ENCODE results near the gene RIC8A.
A peak's percentile ranks its signal among the peaks of the same experiment; 100 is the strongest.

RIC8A gene

DNA sequence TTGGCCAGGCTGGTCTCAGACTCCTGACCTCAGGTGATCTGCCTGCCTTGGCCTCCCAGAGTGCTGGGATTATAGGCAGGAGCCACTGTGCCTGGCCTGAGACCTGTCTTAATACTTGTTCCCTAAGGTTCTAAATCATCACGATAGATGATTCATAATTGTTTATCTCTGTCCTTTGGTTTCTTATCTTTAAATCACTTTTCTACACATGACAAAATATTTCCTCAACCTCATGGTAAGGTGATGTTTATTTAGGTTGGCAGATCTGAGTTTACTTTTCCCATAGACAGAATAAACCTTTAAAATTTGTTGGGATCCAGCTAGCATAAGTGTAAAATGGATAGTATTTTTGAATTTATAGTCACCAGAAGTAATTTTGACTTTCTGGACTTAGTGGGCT, 32.8 kb downstream of the RIC8A start:
- TF ChIP-seq, protein P1, sequence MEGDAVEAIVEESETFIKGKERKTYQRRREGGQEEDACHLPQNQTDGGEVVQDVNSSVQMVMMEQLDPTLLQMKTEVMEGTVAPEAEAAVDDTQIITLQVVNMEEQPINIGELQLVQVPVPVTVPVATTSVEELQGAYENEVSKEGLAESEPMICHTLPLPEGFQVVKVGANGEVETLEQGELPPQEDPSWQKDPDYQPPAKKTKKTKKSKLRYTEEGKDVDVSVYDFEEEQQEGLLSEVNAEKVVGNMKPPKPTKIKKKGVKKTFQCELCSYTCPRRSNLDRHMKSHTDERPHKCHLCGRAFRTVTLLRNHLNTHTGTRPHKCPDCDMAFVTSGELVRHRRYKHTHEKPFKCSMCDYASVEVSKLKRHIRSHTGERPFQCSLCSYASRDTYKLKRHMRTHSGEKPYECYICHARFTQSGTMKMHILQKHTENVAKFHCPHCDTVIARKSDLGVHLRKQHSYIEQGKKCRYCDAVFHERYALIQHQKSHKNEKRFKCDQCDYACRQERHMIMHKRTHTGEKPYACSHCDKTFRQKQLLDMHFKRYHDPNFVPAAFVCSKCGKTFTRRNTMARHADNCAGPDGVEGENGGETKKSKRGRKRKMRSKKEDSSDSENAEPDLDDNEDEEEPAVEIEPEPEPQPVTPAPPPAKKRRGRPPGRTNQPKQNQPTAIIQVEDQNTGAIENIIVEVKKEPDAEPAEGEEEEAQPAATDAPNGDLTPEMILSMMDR (IDR thresholded peaks at IDR 0.05; ENCODE audit: insufficient read depth, low read depth, low read length, missing control alignments), result no peak
- DNase-seq (ENCODE audit: low read depth), result no peak
- H3K4me3 ChIP-seq (ENCODE audit: low read depth, low read length), result no peak overlapping the region

DNA sequence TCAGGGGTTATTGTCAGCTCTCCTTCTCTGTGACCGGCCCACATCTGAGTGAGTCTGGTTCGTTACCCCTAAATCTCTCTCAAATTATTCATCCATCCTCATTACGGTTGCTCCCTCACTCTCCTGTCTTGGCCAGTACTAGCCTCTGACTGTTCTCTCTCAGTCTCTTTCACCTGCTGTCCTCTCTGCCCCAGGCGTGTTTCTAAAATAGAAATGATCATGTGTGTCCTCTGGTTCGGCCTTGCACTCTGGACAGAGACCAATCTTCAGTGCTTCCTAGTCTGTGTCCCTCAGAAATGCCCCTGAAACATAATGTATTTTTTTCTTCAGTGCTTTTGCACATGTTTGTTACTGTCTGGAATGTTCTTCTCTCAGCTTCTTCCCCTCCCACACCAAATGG, 34.1 kb downstream of the RIC8A start:
- no peak for DNase-seq (ENCODE audit: low read depth)
- no peak overlapping the region for H3K4me3 ChIP-seq (ENCODE audit: low read depth, low read length)
- TF ChIP-seq, protein P1 (IDR thresholded peaks at IDR 0.05; ENCODE audit: insufficient read depth, low read depth, low read length, missing control alignments), result no peak

GRCh38 chr11:244376-244775, 36.9 kb downstream of the RIC8A start:
- TF ChIP-seq, protein P1 (IDR thresholded peaks at IDR 0.05; ENCODE audit: insufficient read depth, low read depth, low read length, missing control alignments), result no peak
- DNase-seq (ENCODE audit: low read depth), result no peak
- no peak overlapping the region for H3K4me3 ChIP-seq (ENCODE audit: low read depth, low read length)

- TF ChIP-seq, protein P1 (IDR thresholded peaks at IDR 0.05; ENCODE audit: insufficient read depth, low read depth, low read length, missing control alignments), result no peak
- no peak for DNase-seq (ENCODE audit: low read depth)
- no peak overlapping the region for H3K4me3 ChIP-seq (ENCODE audit: low read depth, low read length)
Observed at GRCh38 chr11:249062-249461, 41.6 kb downstream of the RIC8A start.

- TF ChIP-seq, protein P1 (IDR thresholded peaks at IDR 0.05; ENCODE audit: insufficient read depth, low read depth, low read length, missing control alignments), result no peak
Observed at GRCh38 chr11:250274-250673, 42.8 kb downstream of the RIC8A start.

DNA sequence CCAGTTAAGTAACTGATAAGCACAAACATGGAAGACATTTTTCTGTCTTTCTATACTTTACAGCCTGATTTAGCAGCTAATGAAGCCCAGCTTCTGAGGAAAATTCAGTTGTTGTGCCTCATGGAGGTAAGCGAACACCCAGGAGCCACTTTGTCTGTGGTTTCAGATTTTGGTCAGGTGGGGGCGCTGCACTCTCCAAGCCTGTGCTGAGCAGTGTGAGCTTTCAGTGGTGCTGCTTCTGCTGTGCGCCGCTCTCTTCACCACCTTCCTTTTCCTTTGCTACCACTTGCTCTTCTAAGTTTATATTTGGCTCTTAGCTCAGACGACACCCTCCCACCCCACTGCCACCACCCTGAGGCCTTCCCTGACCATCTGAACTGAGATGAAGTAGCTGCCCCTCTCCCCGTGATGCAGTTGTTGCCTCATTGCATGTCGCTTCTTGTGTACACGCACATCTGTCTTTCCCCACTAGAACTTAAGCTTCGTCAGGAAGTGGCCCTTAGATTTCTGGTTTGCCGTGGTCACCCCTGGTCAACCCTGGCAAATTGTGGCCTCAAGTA, 43.3 kb downstream of the RIC8A start:
- DNase-seq (ENCODE audit: low read depth), result peak; percentile 69
- TF ChIP-seq, protein P1 (IDR thresholded peaks at IDR 0.05; ENCODE audit: insufficient read depth, low read depth, low read length, missing control alignments), result peak; percentile 72
- no peak overlapping the region for H3K4me3 ChIP-seq (ENCODE audit: low read depth, low read length)

More at GRCh38 chr11:250274-250673, 42.8 kb downstream of the RIC8A start:
- no peak for DNase-seq (ENCODE audit: low read depth)
- H3K4me3 ChIP-seq (ENCODE audit: low read depth, low read length), result no peak overlapping the region

DNA sequence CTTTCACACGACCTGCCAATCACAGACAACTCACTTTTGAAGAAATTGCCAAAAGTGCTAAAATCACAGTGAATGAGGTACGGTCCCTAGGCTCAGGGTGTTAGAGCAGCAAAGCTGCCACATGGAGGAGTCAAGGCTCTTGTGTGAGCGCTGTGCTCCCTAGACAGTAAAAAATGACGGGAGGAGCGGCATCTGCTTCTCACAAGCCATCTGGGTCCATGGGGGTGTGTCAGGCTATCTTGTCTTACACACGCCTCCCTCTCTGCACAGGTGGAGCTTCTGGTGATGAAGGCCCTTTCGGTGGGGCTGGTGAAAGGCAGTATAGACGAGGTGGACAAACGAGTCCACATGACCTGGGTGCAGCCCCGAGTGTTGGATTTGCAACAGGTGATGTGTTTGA, 44.0 kb downstream of the RIC8A start:
- no peak overlapping the region for H3K4me3 ChIP-seq (ENCODE audit: low read depth, low read length)
- TF ChIP-seq, protein P1 (IDR thresholded peaks at IDR 0.05; ENCODE audit: insufficient read depth, low read depth, low read length, missing control alignments), result no peak
- DNase-seq (ENCODE audit: low read depth), result peak; percentile 36

Data from GM12865 (cell line).